Activated CD4-positive, alpha-beta memory T cell treated with anti-CD3 and anti-CD28 coated beads, Interleukin-2, amount 10 ng/mL, durations not matched to agents 7 days and 5 days (primary cell): ENCODE results near the gene GPBP1. TPM values are rescaled to one million over a fixed set of nuclear protein-coding genes. Genes with fewer than 3 reads are reported as not detected.
"Not testable (repeated sequence)": the region's sequence is repeated elsewhere in the genome, so short reads cannot be mapped to it uniquely, and the experiment has no call there.

ENCODE experiments used
- CTCF ChIA-PET: fragments of 350-600 bp; sonication (Branson Sonifier 250); formaldehyde crosslinking; loops from one replicate; lab custom pipeline; 2021; ENCODE audit warnings: antibody characterized with exemption, inconsistent platforms; lab: Charles Lee
- POLR2A ChIA-PET: fragments of 350-600 bp; sonication (Branson Sonifier 250); formaldehyde crosslinking; loops from one replicate; lab custom pipeline; 2021; ENCODE audit warnings: antibody characterized with exemption; lab: Charles Lee
- DNase-seq: peaks from one replicate; pipeline ENCODE4 v3.0.0-alpha.2; 2020
- H3K27ac Mint-ChIP-seq: one replicate; pipeline ENCODE4 v1.8.0; 2021; ENCODE audit warnings: mild to moderate bottlenecking, mixed read lengths
- H3K27me3 Mint-ChIP-seq: one replicate; pipeline ENCODE4 v1.8.0; 2021; ENCODE audit warnings: mixed read lengths
- H3K36me3 Mint-ChIP-seq: one replicate; pipeline ENCODE4 v1.8.0; 2021; ENCODE audit warnings: low read depth, mixed read lengths
- H3K4me1 Mint-ChIP-seq: one replicate; pipeline ENCODE4 v1.8.0; 2021; ENCODE audit warnings: mixed read lengths
- H3K4me3 Mint-ChIP-seq: one replicate; pipeline ENCODE4 v1.8.0; 2021; ENCODE audit warnings: mild to moderate bottlenecking, mixed read lengths
- H3K9me3 Mint-ChIP-seq: one replicate; pipeline ENCODE4 v1.8.0; 2021; ENCODE audit warnings: mixed read lengths
- total RNA-seq, 2 experiments: library from RNA; stranded (reverse); gene quantifications; one replicate each; pipeline ENCODE4 v1.2.3, GENCODE V29; 2021

Gene GPBP1
- total RNA-seq, 2 experiments from 2014 or later = 105 to 109 TPM

- no peaks in the 10 kb centered on the region for H3K9me3 Mint-ChIP-seq
- peak overlapping the region; percentile 96 for H3K4me3 Mint-ChIP-seq
- ChIA-PET CTCF (no interaction called here), POLR2A (interaction anchor here (0.8 to 1.4 kb wide), 3 partner anchors 9 to 270 kb away, joined by 3 to 6 read pairs (median 5); partner anchors contain the start of gene SETD9)
- no peaks in the 10 kb centered on the region for H3K27me3 Mint-ChIP-seq
- H3K4me1 Mint-ChIP-seq = peaks cover 59% of the 10 kb centered on the region
- H3K27ac Mint-ChIP-seq = peak overlapping the region; percentile 62
- no peak for DNase-seq
- peaks cover 83% of the 10 kb centered on the region for H3K36me3 Mint-ChIP-seq
These were observed 5.7 kb downstream of the GPBP1 start for GRCh38 chr5:57179262-57180200.

DNA sequence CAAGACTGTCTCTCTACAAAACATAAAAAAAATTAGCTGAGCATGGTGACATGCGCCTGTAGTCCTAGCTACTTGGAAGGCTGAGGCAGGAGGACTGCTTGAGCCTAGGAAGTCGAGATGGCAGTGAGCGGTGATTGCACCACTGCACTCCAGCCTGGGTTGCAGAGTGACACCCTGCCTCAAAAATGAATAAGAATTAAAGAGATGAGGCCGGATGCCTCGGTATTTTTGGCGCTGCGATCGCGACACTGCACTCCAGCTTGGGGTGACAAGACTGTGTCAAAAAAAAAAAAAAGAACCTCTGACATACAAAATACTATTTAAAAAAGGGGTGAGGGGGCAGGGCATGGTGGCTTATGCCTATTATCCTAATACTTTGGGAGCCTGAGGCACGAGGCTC lies 7.3 kb downstream of the GPBP1 start:
- Mint-ChIP-seq H3K36me3 (peaks cover 86% of the 10 kb centered on the region), H3K4me1 (peaks cover 68% of the 10 kb centered on the region), H3K4me3 (peak overlapping the region; percentile 61), H3K27ac (peak overlapping the region; percentile 68), H3K27me3 (no peaks in the 10 kb centered on the region), H3K9me3 (no peaks in the 10 kb centered on the region)
- POLR2A ChIA-PET = interaction anchor here (0.7 to 1.4 kb wide), 2 partner anchors 8 to 9 kb away, joined by 3 read pairs; no protein-coding TSS in a partner anchor
- CTCF ChIA-PET = interaction anchor here (0.7 to 0.8 kb wide), 2 partner anchors 43 to 195 kb away, joined by 3 read pairs; no protein-coding TSS in a partner anchor
- peak; percentile 52 for DNase-seq

DNA sequence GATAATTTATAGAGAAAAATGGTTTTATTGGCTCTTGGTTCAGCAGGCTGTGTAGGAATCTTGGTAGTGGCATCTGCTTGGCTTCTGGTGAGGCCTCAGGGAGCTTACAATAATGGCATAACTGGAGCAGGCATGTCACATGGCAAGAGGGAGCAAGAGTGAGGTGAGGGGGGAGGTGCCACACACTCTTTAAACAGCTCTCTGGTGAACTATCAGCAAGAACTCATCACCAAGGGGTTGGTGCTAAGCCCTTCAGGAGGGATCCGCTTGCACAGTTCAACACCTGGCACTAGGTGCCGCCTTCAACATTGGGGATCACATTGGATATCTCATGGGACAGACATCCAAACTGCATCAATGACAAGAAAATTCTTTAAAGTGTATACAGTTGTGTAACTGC lies 10.5 kb downstream of the GPBP1 start:
- H3K27me3 Mint-ChIP-seq = no peaks in the 10 kb centered on the region
- H3K4me3 Mint-ChIP-seq = no peak overlapping the region
- DNase-seq = no peak
- ChIA-PET POLR2A (no interaction called here), CTCF (interaction anchor here (0.8 to 1.0 kb wide), 2 partner anchors 11 to 35 kb away, joined by 3 read pairs; no protein-coding TSS in a partner anchor)
- H3K27ac Mint-ChIP-seq = no peak overlapping the region
- no peaks in the 10 kb centered on the region for H3K9me3 Mint-ChIP-seq
- H3K36me3 Mint-ChIP-seq = peaks cover 77% of the 10 kb centered on the region
- H3K4me1 Mint-ChIP-seq = peaks cover 76% of the 10 kb centered on the region

GRCh38 chr5:57185313-57185712 lies 11.5 kb downstream of the GPBP1 start:
- CTCF ChIA-PET = no interaction called here
- no peaks in the 10 kb centered on the region for H3K9me3 Mint-ChIP-seq
- no peaks in the 10 kb centered on the region for H3K27me3 Mint-ChIP-seq
- no peak overlapping the region for H3K4me3 Mint-ChIP-seq
- H3K27ac Mint-ChIP-seq = no peak overlapping the region
- POLR2A ChIA-PET = no interaction called here
- peaks cover 73% of the 10 kb centered on the region for H3K4me1 Mint-ChIP-seq
- DNase-seq = no peak
- peaks cover 77% of the 10 kb centered on the region for H3K36me3 Mint-ChIP-seq

DNA sequence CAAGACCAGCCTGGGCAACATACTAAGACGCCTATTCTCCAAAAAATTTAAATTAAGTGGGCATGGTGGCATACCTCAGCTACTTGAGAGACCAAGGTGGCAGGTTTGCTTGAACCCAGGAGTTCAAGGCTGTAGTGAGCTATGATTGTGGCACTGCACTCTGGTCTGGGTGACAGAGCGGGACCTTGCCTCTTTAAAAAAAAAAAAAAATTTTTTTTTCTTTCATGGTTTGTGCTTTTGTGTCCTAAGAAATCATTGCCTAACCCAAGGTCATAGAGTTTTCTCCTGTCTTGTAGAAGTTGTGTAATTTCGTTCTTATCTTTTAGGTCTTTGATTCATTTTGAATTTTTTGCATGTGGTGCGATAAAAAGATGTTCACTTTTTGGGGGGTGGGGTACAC lies 12.3 kb downstream of the GPBP1 start:
- Mint-ChIP-seq H3K4me3 (no peak overlapping the region), H3K9me3 (no peaks in the 10 kb centered on the region), H3K36me3 (peaks cover 70% of the 10 kb centered on the region), H3K27ac (no peak overlapping the region), H3K27me3 (no peaks in the 10 kb centered on the region), H3K4me1 (peaks cover 67% of the 10 kb centered on the region)
- CTCF ChIA-PET = no interaction called here
- DNase-seq = no peak
- POLR2A ChIA-PET = no interaction called here

DNA sequence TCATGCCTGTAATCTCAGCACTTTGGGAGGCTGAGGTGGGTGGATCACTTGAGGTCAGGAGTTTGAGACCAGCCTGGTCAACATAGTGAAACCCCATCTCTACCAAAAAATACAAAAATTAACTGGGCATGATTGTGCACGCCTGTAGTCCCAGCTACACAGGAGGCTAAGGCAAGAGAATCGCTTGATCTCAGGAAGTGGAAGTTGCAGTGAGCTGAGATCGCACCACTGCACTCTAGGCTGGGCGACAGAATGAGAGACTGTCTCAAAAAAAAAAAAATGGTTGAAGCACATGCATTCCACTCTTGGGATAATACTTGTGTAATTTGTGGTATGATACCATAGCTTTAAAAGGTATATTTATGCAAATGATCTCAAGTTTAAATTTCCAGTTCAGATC lies 14.1 kb downstream of the GPBP1 start:
- not testable (repeated sequence) for H3K27ac Mint-ChIP-seq, DNase-seq, H3K9me3 Mint-ChIP-seq, H3K27me3 Mint-ChIP-seq, H3K4me3 Mint-ChIP-seq
- Mint-ChIP-seq H3K36me3 (peaks cover 70% of the 10 kb centered on the region), H3K4me1 (peaks cover 70% of the 10 kb centered on the region)
- POLR2A ChIA-PET = interaction anchor here (1.2 to 1.7 kb wide), 3 partner anchors 8 to 15 kb away, joined by 5 to 12 read pairs (median 6); partner anchors contain the start of gene GPBP1
- CTCF ChIA-PET = interaction anchor here (0.6 kb wide), 1 partner anchor 11 kb away, joined by 4 read pairs; no protein-coding TSS in a partner anchor

DNA sequence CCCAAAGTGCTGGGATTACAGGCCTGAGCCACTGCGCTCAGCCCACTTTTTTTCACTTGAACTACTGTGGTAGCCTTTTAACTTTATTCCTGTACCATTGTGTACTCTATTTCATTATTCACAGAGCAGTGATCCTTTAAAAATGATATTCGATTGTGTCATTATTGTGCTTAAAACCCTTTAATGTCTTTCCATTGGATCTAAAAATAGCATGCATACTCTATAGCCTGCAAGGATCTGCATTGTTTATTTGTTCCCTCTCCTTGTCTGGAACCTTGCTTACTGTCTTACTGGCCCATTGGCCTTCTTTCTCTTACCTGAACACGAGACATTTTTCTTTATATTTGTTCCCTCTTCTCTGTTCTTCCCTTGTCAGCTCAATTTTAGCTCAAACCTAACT lies 15.7 kb downstream of the GPBP1 start:
- no peak overlapping the region for H3K27ac Mint-ChIP-seq
- peaks cover 75% of the 10 kb centered on the region for H3K4me1 Mint-ChIP-seq
- ChIA-PET CTCF (interaction anchor here (1.8 kb wide), 1 partner anchor 16 kb away, joined by 4 read pairs; the partner anchor contains the start of gene GPBP1), POLR2A (interaction anchor here (1.2 to 1.3 kb wide), 3 partner anchors 8 to 17 kb away, joined by 3 to 4 read pairs (median 4); no protein-coding TSS in a partner anchor)
- H3K27me3 Mint-ChIP-seq = no peaks in the 10 kb centered on the region
- no peak overlapping the region for H3K4me3 Mint-ChIP-seq
- H3K9me3 Mint-ChIP-seq = no peaks in the 10 kb centered on the region
- peaks cover 70% of the 10 kb centered on the region for H3K36me3 Mint-ChIP-seq
- no peak for DNase-seq

DNA sequence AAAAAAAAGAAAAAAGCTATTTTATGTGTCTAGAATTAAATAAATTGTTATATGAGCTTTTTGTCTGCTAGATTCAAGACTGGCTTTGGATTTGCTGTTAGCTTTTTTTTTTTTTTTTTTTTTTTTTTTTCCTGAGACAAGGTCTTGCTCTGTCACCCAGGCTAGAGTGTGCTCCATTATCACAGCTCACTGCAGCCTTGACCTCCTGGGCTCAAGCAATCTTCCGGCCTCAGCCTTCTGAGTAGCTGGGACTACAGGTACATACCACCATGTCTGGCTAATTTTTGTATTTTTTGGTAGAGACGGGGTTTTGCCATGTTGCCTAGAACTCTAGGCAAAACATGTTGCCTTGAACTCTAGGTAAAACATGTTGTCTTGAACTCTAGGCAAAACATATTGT lies 16.7 kb downstream of the GPBP1 start:
- ChIA-PET CTCF (interaction anchor here (1.1 to 1.8 kb wide), 2 partner anchors 15 to 17 kb away, joined by 4 read pairs; partner anchors contain the start of gene GPBP1), POLR2A (interaction anchor here (1.3 to 2.1 kb wide), 3 partner anchors 9 to 280 kb away, joined by 3 to 6 read pairs (median 4); partner anchors contain the start of gene SETD9)
- no peak overlapping the region for H3K27ac Mint-ChIP-seq
- H3K36me3 Mint-ChIP-seq = peaks cover 70% of the 10 kb centered on the region
- no peaks in the 10 kb centered on the region for H3K27me3 Mint-ChIP-seq
- H3K4me3 Mint-ChIP-seq = no peak overlapping the region
- no peak for DNase-seq
- H3K9me3 Mint-ChIP-seq = no peaks in the 10 kb centered on the region
- H3K4me1 Mint-ChIP-seq = peaks cover 76% of the 10 kb centered on the region

DNA sequence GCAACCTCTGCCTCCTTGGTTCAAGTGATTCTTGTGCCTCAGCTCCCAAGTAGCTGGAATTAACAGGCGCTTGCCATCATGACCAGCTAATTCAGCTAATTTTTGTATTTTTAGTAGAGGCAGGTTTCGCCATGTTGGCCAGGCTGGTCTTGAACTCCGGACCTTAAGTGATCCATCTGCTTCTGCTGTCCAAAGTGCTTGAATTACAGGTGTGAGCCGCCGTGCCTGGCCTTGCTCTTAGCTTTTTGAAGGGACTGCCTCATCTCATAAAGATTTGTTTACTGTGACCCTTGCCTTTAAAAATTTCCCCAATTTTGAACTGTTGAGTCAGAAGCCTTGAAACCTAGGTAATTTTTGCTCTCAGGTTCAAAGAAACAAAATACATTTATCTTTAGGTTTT lies 17.3 kb downstream of the GPBP1 start:
- no peak overlapping the region for H3K27ac Mint-ChIP-seq
- H3K4me1 Mint-ChIP-seq = peaks cover 74% of the 10 kb centered on the region
- POLR2A ChIA-PET = interaction anchor here (0.6 to 2.1 kb wide), 5 partner anchors 12 to 281 kb away, joined by 3 to 10 read pairs (median 6); partner anchors contain the start of genes GPBP1 and SETD9
- no peak for DNase-seq
- H3K9me3 Mint-ChIP-seq = no peaks in the 10 kb centered on the region
- H3K36me3 Mint-ChIP-seq = peaks cover 68% of the 10 kb centered on the region
- H3K27me3 Mint-ChIP-seq = no peaks in the 10 kb centered on the region
- CTCF ChIA-PET = interaction anchor here (1.8 kb wide), 1 partner anchor 18 kb away, joined by 4 read pairs; the partner anchor contains the start of gene GPBP1
- no peak overlapping the region for H3K4me3 Mint-ChIP-seq

GRCh38 chr5:57191986-57192385 lies 18.1 kb downstream of the GPBP1 start:
- no peak for DNase-seq
- no peak overlapping the region for H3K27ac Mint-ChIP-seq
- H3K36me3 Mint-ChIP-seq = peaks cover 63% of the 10 kb centered on the region
- ChIA-PET POLR2A (interaction anchor here (0.8 to 2.1 kb wide), 5 partner anchors 10 to 282 kb away, joined by 3 to 10 read pairs (median 6); partner anchors contain the start of genes GPBP1 and SETD9), CTCF (no interaction called here)
- H3K9me3 Mint-ChIP-seq = no peaks in the 10 kb centered on the region
- H3K4me1 Mint-ChIP-seq = peaks cover 68% of the 10 kb centered on the region
- no peak overlapping the region for H3K4me3 Mint-ChIP-seq
- no peaks in the 10 kb centered on the region for H3K27me3 Mint-ChIP-seq

- POLR2A ChIA-PET = interaction anchor here (1.4 to 2.1 kb wide), 3 partner anchors 17 to 283 kb away, joined by 6 to 10 read pairs (median 6); partner anchors contain the start of genes GPBP1 and SETD9
- H3K27me3 Mint-ChIP-seq, CTCF ChIA-PET: not testable (repeated sequence)
These were observed 19.0 kb downstream of the GPBP1 start for GRCh38 chr5:57192832-57193231.

DNA sequence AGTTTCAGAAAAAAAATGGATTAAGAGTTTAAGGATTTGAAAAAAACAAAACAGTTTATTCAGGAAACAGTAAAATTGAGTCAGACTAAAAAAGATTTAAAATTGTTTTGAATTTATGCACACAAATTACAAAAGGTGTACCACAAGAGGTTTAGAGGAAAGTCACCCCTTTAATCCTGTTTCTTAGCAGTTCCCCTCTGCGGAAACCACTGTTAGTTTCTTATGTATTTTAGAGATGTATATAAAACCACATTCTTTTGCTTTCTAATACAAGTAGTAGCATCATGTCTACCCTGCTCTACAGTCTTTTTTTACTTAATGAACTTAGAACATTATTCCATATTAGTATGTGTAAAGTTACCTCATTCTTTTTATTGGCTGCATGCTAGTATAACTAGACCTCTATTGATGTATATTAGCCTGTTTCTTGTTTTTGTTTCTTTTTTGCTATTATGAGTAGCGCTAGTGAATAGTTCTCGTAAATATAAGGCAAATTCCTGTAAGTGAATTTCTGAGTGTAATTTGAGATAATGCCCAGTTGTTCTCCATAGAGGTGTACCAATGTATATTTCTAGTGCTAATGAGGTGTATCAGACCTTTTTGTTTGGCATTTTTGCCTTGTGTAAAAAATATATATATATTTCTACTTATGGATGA lies 20.0 kb downstream of the GPBP1 start:
- no peak overlapping the region for H3K4me3 Mint-ChIP-seq
- CTCF ChIA-PET = no interaction called here

More at GRCh38 chr5:57192832-57193231, 19.0 kb downstream of the GPBP1 start:
- Mint-ChIP-seq H3K4me1 (peaks cover 62% of the 10 kb centered on the region), H3K36me3 (peaks cover 64% of the 10 kb centered on the region), H3K4me3 (peak overlapping the region; percentile 16), H3K27ac (peak overlapping the region; percentile 27)
- not testable (repeated sequence) for H3K9me3 Mint-ChIP-seq, DNase-seq

More for the DNA sequence above, 20.0 kb downstream of the GPBP1 start:
- peaks cover 60% of the 10 kb centered on the region for H3K4me1 Mint-ChIP-seq
- no peaks in the 10 kb centered on the region for H3K9me3 Mint-ChIP-seq
- peak overlapping the region; percentile 73 for H3K27ac Mint-ChIP-seq
- DNase-seq = no peak
- POLR2A ChIA-PET = no interaction called here
- H3K36me3 Mint-ChIP-seq = peaks cover 61% of the 10 kb centered on the region
- H3K27me3 Mint-ChIP-seq = no peaks in the 10 kb centered on the region
